Measurements from ENCODE around the gene TMEM242.
A peak's percentile ranks its signal among the peaks of the same experiment; 100 is the strongest.

TMEM242 gene

GRCh38 chr6:157288575-157288974 lies 34.7 kb downstream of the TMEM242 start:
- no peak for DNase-seq (ENCODE audit: low read depth in 2 of 2)

DNA sequence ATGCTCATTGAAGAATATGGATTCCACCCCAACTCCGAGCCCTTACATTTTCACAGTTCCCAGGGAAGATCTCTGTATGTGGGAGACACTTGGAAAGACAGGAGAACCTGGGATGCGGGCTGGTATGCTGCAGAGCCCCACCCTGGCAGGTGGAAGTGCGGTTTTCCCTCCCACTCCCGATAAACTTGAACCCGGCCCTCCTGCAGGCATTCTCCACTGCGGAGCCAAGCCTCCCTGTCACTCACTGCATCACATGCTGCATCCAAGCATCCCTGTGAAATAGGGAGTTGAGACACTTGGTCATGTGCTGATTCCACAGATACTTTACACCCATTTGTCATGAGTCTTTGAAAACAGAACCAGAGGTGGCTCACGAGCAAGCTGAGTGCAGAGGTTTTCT lies 35.4 kb downstream of the TMEM242 start:
- no peak for DNase-seq (ENCODE audit: low read depth in 2 of 2)

DNA sequence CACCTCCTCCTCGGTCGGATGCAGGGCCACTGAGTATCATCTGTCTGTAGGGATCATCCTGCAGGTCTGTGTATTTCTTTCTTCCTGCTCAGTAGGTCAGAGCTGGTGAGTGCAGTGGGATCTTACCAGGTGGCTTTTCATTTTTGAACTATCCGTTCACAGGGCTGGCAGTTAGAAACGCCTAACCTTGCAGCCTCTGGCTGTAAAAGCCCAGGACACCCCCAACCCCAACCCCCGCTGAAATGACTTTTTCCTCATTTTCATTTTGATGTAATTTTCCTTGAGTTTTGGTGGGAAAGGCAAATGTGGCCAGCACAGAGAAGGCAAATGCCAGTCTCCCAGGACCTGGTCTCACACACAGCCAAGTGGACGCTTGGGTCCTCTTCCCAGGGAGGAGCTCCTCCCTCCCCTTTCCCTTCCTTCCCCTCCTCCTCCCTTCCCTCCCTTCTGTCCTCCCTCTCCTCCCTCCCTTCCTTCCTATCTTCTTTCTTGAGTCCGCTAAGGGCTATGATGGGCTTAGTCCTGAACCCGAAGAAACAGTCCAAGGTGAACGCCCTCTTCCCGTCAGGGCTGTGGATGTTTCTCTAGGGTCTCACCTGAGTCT lies 36.0 kb downstream of the TMEM242 start:
- no peak for DNase-seq (ENCODE audit: low read depth in 2 of 2)

DNA sequence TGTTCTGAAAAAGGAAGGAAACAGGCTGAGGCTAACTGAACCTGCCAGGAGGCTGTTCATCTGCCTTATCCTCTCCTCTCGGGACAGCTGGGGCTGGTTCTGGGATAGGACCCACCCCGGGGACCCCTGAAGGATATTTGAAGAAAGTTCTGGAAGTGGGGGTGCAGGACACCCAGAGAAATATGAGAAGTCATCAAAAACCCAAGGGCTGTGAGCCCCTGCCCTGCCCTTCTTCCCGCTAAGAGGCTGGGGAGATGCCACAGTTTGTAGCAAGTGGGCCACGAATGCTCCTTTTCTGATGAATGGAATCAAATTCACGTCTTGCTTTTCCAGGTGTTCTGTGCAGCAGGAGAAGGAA lies 37.9 kb downstream of the TMEM242 start:
- DNase-seq (ENCODE audit: low read depth in 2 of 2) = no peak

DNA sequence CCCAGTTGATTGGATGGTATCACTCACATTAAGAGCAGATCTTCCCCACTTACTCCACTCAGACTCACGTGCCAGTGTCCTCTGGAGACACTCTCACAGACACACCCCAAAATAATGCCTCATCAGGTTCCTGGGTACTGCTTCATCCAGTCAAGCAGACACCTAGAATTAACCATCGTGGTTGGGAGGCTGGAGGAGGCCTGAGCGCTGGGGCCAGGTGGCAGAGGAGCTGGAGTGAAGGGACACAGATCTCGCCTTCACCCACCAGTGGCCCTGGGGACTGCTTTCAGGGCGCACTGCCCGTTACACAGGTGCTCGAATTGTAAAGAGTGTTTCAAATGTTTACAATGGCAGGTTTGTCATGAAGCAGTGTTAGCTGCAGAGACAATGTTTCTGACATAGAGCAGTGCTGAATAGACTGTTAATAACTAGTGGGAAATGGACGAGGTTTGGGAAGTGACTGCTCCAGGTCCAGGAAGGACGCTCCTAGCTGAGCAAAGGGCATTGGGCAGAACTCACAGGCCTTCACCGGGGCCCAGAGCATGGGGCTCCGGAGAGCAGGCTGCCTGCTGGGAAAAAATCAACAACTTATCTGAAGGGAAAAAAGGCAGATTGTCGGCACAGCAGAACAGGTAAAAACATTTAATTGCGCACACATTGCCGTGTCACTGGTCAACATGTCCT lies 38.4 kb downstream of the TMEM242 start:
- DNase-seq (ENCODE audit: low read depth in 2 of 2) = no peak

DNA sequence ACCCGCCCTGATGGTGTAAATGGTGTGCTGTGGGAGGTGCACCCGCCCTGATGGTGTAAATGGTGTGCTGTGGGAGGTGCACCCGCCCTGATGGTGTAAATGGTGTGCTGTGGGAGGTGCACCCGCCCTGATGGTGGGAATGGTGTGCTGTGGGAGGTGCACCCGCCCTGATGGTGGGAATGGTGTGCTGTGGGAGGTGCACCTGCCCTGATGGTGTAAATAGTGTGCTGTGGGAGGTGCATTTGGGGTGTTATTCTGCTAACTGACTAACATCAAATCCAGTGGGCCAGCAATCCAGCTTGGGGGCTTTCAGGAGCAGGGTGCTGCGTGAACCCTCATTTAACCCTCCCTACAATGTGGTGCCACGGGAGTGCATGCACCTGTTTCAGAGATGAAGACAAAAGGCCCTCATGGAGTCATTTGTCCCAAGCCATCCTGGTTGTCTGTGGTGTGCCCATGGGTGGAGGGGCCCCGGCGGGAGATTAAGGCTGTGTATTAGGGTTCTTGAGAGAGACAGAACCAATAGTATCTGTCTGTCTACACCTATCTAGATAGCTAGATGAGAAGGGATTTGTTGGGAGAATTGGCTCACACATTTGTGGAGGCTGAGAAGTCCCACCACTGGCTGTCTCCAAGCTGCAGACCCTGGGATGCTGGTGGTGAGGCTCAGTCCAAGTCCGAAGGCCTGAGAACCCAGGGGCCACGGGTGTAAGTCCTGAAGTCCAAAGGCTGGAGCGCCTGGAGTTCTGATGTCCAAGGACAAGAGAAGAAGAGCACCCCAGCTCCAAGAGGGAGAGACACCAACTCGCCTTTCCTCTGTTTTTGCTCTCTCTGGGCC lies 39.2 kb downstream of the TMEM242 start:
- no peak for DNase-seq (ENCODE audit: low read depth in 2 of 2)

DNA sequence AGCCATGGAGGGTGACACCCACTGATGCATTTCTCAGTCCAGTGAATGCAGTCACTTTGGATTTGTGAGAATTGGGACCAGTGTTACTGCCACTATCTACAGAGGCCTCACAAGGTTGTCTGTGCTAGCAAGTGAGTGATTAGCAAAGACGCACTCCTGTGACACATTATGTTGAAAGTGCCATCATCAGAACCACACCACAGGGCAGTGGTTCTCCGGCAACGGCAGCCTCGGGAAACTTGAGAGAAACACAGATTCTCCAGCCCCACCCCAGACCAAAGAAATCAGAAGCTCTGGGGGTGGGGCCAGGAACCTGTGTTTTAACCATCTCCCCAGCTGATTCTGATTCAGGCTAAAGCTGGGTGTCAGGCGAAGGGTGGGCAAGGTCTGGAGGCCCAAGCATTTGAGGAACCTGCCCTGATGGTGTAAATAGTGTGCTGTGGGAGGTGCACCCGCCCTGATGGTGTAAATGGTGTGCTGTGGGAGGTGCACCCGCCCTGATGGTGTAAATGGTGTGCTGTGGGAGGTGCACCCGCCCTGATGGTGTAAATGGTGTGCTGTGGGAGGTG lies 39.9 kb downstream of the TMEM242 start:
- no peak for DNase-seq (ENCODE audit: low read depth in 2 of 2)

- no peak for DNase-seq (ENCODE audit: low read depth in 2 of 2)
Observed at GRCh38 chr6:157282284-157282683, 41.0 kb downstream of the TMEM242 start.

DNA sequence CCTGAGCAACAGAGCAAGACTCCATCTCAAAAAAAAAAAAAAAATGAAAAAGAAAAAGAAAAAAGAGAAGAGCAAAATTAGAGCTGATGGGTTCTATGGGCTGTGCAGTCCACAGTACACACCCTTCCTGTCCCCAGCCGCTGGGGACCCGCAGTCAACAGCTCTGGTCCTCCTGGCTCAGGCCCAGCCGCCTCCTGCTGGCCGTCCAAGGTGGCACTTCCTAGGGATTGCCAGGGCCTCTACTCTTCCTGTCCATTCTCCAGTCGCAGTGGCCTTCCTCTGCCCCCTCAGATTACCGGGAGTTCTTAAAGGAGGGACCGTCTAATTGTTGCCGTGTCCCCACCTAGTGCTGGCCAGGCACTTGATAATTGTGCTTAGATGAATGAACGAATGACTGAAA lies 41.7 kb downstream of the TMEM242 start:
- no peak for DNase-seq (ENCODE audit: low read depth in 2 of 2)

DNA sequence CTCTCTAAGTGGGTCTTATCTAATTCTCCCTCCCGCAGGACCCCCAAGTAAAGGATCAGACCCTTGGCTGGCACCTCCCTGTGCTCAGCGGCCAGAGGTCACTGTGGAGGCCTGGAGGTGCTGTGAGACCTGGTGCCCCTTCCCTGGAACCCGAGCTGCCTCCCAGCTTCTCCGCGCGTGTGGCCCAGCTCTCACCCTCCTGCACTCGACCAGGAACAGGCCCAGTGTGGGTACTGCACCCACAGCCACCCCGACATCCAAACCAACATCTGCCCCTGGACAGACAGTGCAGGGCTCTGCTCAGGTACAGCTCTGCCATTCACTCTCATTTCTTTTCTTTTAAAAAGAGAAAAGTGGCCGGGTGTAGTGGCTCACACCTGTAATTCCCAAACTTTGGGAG lies 42.4 kb downstream of the TMEM242 start:
- DNase-seq (ENCODE audit: low read depth in 2 of 2) = no peak

DNA sequence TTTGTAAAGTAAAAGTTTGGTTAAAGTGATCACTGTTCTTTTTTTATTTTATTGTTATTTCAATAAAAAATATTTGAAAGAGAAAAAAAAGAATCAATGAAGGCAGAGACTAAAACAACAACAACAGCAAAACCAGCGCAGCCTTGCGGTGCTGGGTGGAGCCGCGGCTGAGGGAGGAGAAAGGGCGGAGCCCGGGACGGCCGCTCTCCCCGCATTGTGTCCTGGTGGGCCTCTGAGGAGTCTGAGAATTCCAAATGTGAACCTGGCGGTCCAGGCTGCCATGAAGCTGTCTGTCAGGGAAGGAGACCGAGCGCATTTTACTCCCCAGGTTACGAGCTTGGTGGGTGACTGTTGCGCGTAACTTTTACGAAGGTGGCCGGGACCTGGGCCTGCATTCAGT lies 43.2 kb downstream of the TMEM242 start:
- no peak for DNase-seq (ENCODE audit: low read depth in 2 of 2)

DNA sequence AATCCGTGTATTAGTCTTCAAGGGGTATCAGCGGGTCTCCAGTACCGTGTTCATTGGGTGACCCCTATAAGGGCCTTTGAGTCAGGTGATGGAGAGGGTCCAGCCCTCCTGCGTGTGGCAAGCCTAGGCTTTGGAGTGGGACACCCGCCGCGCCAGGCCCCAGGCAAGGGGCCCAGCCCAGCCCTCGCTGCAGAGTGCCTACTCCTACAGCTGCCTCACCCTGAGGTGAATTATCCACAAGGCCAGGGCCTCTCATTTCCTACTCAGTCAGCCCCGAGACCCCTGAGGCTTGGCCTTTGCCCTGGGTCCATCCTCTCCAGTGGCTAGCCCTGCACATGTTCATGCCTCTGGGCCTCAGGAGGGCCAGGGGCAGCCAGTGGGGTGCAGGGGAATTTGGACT lies 45.1 kb downstream of the TMEM242 start:
- no peak for DNase-seq (ENCODE audit: low read depth in 2 of 2)

DNA sequence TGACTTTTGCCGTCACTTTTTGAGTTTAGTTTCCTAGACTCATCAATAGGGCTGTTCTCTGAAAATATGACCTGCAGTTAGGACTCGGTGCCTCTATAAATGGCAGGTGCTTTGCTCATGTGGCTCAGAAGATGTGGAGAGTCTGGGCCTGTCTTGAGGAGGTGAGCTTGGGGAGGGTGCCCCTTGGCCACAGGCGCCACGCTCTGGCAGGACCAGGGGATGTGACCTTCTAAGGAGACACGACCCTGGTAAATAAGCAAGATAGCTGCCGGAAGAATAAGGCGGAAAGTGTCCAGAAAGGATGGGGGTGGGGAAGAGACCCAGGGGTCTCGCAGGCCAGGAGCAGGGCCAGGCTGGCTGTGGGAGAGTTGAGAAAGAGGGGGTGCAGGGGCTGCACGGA lies 46.6 kb downstream of the TMEM242 start:
- DNase-seq (ENCODE audit: low read depth in 2 of 2) = no peak

DNA sequence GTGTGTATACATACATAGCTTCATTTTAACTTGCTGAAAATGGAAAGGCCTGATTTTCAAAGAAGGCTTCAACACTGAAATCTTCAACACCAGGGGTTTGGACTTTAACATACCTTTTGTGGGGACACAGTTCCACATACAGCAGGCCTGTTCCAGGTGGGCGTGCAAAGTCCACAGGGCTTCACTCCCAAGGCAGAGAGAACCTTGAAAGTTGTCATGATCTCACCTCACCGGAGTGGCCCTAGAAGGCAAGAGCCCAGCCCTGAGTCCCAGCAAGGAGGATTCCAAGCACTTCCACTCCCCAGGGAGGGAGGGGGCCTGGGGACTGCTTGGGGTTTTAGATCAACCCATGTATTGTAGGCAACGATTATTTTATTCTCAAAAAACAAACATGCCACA lies 47.2 kb downstream of the TMEM242 start:
- no peak for DNase-seq (ENCODE audit: low read depth in 2 of 2)

GRCh38 chr6:157274471-157275226 lies 48.7 kb downstream of the TMEM242 start:
- peak; percentile 72 to 76 for DNase-seq (ENCODE audit: low read depth in 2 of 2)

GRCh38 chr6:157273756-157274470 lies 49.4 kb downstream of the TMEM242 start:
- DNase-seq (ENCODE audit: low read depth in 2 of 2) = peak; percentile 49 to 54

GRCh38 chr6:157272866-157273755 lies 50.2 kb downstream of the TMEM242 start:
- peak in 1 of 2 donors; percentile 7 for DNase-seq (ENCODE audit: low read depth in 2 of 2)

GRCh38 chr6:157272372-157272771 lies 50.9 kb downstream of the TMEM242 start:
- DNase-seq (ENCODE audit: low read depth in 2 of 2) = no peak

- no peak for DNase-seq (ENCODE audit: low read depth in 2 of 2)
Observed at GRCh38 chr6:157271911-157272310, 51.4 kb downstream of the TMEM242 start.

- no peak for DNase-seq (ENCODE audit: low read depth in 2 of 2)
Observed at GRCh38 chr6:157271441-157271840, 51.9 kb downstream of the TMEM242 start.

Data from stimulated activated CD4-positive, alpha-beta T cell treated with anti-CD3 and anti-CD28 coated beads, Interleukin-4, amount 100 ng/mL, for 48 hours (primary cell).